ENCODE results near the gene PHF21B.

The PHF21B gene

DNA sequence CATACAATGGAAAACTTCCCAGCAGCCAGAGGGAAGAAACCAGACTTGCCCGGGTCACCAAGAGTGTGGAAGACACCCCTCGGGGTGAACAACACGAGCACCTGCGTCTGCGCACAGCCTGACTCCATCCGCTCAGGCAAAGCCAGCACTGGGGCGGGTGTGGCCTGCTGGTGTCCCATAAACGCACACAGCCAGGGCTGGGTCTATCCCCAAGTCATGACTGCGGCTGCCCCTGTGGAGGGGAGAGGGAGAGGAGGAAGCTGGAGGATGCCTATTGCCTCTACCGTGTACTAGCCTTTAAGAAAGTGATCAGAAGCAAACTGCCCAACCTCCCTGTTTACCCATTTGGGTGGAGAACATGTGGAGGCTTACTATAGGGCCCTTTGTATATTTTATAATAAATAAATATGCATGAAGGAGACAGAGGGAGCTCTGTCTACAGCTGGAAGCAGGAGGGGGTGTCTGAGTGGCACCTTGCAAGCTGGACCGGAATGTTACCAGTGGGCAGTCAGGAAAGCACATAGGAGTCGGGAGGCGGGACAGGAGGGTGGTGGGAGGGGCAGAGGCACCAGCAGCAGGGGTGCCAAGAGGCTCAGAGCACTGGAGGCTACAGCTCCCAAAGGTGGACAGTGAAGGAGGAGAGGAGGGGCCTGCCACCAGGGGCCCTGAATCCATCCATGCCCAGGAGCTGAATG is 79.6 kb downstream of the PHF21B start:
- no peak for DNase-seq (ENCODE audit: low read depth, low spot score)
- Histone ChIP-seq H3K4me1 (ENCODE audit: control insufficient read depth, insufficient read depth, low read length) (no peaks in the 10 kb centered on the region), H3K36me3 (ENCODE audit: control insufficient read depth, insufficient read depth, low read length) (peaks cover 2% of the 10 kb centered on the region; the same call in 1 of the 2 replicates), H3K27ac (ENCODE audit: low read length) (no peak overlapping the region), H3K9me3 (ENCODE audit: control insufficient read depth, insufficient read depth, low read length) (no peaks in the 10 kb centered on the region), H3K27me3 (ENCODE audit: control insufficient read depth, insufficient read depth, low read length) (no peaks in the 10 kb centered on the region), H3K4me3 (ENCODE audit: low read length) (no peak overlapping the region)
- no CpG with 5 or more reads among the region's 13 CpGs for WGBS (ENCODE audit: insufficient coverage, insufficient read length)

DNA sequence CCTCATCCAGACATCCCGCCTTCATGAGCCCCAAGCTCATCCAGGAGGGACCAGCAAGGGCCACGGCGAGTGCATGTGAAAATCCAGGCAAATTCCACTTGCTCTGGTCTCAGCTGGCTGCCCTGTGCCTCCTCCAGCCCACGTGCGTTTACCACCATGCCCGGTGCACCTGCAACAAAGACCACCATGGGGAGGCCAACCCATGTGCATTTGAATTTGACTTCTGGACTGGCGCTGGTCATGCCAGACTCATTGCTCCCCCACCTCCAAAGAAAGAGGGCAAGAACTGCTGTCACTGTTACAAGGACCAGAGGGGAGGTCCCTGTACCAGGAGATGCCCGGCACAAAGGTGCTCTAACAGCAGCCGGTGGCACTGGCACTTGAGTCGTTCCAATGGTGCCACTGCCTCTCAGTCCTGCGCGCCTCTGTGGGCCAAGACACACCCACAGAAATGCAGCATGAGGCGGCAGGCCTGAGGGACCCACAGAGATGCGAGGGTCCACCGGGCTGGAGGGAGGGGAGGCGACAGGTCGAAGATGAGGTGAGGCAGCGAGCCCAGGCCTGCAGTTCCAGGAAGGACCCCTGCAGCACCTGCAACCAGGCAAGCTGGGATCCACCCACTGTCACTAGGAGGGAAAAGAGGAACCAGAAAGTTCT is 80.3 kb downstream of the PHF21B start:
- DNase-seq (ENCODE audit: low read depth, low spot score) = no peak
- Histone ChIP-seq H3K4me3 (ENCODE audit: low read length) (no peak overlapping the region), H3K27me3 (ENCODE audit: control insufficient read depth, insufficient read depth, low read length) (no peaks in the 10 kb centered on the region), H3K9me3 (ENCODE audit: control insufficient read depth, insufficient read depth, low read length) (no peaks in the 10 kb centered on the region), H3K27ac (ENCODE audit: low read length) (no peak overlapping the region), H3K36me3 (ENCODE audit: control insufficient read depth, insufficient read depth, low read length) (peaks cover 2% of the 10 kb centered on the region; the same call in 1 of the 2 replicates), H3K4me1 (ENCODE audit: control insufficient read depth, insufficient read depth, low read length) (no peaks in the 10 kb centered on the region)
- no CpG with 5 or more reads among the region's 18 CpGs for WGBS (ENCODE audit: insufficient coverage, insufficient read length)

DNA sequence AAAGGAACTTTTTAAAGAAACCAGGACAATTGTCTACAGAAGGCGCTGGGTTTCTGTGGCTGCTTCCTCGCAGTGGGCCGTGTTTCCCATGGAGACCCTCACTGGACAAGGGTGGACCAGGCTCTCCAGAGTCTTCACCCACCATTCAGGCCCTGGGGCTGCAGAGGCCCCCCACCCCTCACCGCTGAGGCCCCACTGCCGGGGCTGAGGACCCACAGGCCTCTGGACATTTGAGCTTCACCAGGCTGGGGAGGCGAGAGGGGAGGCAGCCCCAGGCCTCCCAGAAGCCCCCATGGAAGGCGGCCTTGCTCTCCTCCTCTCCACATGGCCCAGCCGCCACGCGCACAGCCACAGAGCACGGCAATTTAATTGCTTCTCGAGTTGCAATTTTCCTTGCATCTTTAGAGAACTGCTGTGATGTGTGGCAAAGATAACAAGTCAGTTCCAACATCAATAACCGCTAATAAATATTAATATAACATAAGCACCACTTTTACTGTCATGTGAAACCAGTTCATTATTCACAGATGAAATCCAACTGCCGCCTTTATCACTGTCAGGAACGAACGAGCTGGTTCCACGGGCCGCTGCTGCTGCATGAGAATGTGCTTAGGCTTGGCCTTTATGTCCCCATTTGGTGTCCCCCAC is 81.0 kb downstream of the PHF21B start:
- H3K27me3 ChIP-seq (ENCODE audit: control insufficient read depth, insufficient read depth, low read length) = no peaks in the 10 kb centered on the region
- no peaks in the 10 kb centered on the region for H3K4me1 ChIP-seq (ENCODE audit: control insufficient read depth, insufficient read depth, low read length)
- H3K27ac ChIP-seq (ENCODE audit: low read length) = no peak overlapping the region
- DNase-seq (ENCODE audit: low read depth, low spot score) = no peak
- no peaks in the 10 kb centered on the region for H3K9me3 ChIP-seq (ENCODE audit: control insufficient read depth, insufficient read depth, low read length)
- no CpG with 5 or more reads among the region's 18 CpGs for WGBS (ENCODE audit: insufficient coverage, insufficient read length)
- peaks cover 2% of the 10 kb centered on the region; the same call in 1 of the 2 replicates for H3K36me3 ChIP-seq (ENCODE audit: control insufficient read depth, insufficient read depth, low read length)
- H3K4me3 ChIP-seq (ENCODE audit: low read length) = no peak overlapping the region

DNA sequence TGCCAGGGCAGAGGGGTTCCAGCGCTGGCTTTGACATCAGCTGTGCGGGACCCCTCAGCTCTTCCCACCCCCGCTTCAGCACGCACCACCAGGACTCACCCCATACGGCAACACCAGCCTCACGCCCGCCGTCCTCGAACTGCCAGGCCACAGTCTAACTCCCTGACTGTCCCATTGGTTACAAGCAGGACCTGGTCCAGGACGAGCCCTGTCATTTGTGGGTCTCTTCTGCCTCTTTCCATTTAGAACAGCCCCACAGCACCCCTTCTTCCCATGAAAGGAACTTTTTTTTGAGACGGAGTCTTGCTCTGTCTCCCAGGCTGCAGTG is 81.7 kb downstream of the PHF21B start:
- H3K36me3 ChIP-seq (ENCODE audit: control insufficient read depth, insufficient read depth, low read length) = peaks cover 2% of the 10 kb centered on the region; the same call in 1 of the 2 replicates
- no peak for DNase-seq (ENCODE audit: low read depth, low spot score)
- H3K4me1 ChIP-seq (ENCODE audit: control insufficient read depth, insufficient read depth, low read length) = no peaks in the 10 kb centered on the region
- H3K4me3 ChIP-seq (ENCODE audit: low read length) = no peak overlapping the region
- no CpG with 5 or more reads among the region's 11 CpGs for WGBS (ENCODE audit: insufficient coverage, insufficient read length)
- H3K27me3 ChIP-seq (ENCODE audit: control insufficient read depth, insufficient read depth, low read length) = no peaks in the 10 kb centered on the region
- H3K9me3 ChIP-seq (ENCODE audit: control insufficient read depth, insufficient read depth, low read length) = no peaks in the 10 kb centered on the region
- H3K27ac ChIP-seq (ENCODE audit: low read length) = no peak overlapping the region

DNA sequence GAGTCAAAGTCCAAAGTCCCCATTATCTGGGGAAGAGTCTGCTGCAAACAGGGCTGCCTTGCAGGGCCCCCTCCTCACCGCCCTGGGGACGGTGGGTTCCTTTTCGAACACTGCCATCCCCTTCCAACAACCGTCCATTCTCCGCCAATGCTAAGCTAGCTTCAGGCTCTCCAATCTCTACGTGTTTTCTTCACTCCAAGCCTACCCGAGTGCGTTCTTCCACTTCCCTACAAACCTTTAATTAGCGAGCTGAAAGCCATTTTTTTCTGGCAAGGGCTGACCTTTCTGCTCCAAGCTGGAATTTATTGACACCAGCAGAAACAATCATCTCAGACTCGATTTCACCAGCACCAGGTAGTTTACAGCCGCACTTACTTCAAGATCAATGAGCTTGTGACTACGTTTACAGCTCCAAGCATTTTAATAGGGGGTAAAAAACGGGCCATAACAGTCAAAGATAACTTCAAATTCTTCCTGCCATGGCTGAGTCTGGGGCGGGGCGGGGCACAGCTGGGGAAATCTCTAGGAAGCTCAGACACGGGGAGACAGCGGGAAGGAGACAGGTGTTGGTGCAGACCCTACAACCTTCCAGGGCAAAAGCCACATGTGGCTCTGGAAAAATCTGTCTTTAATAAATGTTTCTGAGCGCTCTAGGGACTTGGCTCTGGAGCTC is 82.2 kb downstream of the PHF21B start:
- DNase-seq (ENCODE audit: low read depth, low spot score) = no peak
- Histone ChIP-seq H3K4me1 (ENCODE audit: control insufficient read depth, insufficient read depth, low read length) (no peaks in the 10 kb centered on the region), H3K9me3 (ENCODE audit: control insufficient read depth, insufficient read depth, low read length) (no peaks in the 10 kb centered on the region), H3K4me3 (ENCODE audit: low read length) (no peak overlapping the region), H3K36me3 (ENCODE audit: control insufficient read depth, insufficient read depth, low read length) (peaks cover 2% of the 10 kb centered on the region; the same call in 1 of the 2 replicates), H3K27ac (ENCODE audit: low read length) (no peak overlapping the region), H3K27me3 (ENCODE audit: control insufficient read depth, insufficient read depth, low read length) (no peaks in the 10 kb centered on the region)
- WGBS (ENCODE audit: insufficient coverage, insufficient read length) = no CpG with 5 or more reads among the region's 18 CpGs

DNA sequence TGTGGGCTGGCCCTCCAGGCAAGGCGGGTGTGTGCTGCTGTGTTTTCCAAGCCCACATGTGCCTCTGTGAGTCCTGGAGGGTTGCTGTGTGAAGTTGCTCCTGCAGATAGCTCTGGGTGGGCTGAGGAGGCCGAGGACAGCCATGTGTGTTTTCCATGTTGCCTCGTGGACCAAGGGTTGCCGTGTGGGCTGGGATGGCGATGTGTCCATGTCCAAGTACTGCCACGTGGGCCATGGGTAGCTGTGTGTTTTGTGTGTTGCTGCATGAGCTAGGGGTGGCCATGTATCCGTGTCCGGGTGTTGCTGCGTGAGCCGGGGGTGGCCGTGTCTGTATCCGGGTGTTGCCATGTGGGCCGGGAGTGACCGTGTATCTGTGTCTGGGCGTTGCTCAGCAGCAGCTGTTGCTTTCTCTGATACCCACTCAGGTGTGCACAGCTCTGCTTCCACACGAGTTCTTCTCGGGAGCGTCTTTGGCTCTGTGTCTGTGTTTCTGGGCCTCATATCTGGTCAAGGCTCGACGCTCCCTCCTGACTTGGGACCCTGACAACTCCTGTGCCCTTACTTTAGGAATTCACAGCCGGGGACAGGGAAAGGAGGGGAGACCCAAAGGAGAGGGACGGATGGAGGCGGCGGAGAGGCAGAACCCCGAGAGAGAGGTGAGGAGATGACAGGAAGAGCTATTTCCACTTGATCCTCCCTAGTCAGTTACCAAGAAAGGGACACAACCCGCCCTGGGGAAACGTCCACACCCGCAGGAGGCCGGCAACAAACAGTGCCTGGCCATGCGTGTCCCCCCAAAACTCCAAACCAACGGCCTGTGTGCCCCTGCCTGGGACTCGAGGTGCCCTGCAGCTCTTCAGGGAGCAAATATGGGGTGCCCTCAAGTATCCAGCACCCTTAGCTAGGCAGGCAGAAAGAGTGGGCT is 83.1 kb downstream of the PHF21B start:
- H3K9me3 ChIP-seq (ENCODE audit: control insufficient read depth, insufficient read depth, low read length) = no peaks in the 10 kb centered on the region
- H3K27ac ChIP-seq (ENCODE audit: low read length) = no peak overlapping the region
- H3K27me3 ChIP-seq (ENCODE audit: control insufficient read depth, insufficient read depth, low read length) = no peaks in the 10 kb centered on the region
- no peak overlapping the region for H3K4me3 ChIP-seq (ENCODE audit: low read length)
- no CpG with 5 or more reads among the region's 32 CpGs for WGBS (ENCODE audit: insufficient coverage, insufficient read length)
- DNase-seq (ENCODE audit: low read depth, low spot score) = no peak
- H3K36me3 ChIP-seq (ENCODE audit: control insufficient read depth, insufficient read depth, low read length) = 0 out of 2 replicates have a peak, but pooled peaks cover 2% of the 10 kb centered on the region
- H3K4me1 ChIP-seq (ENCODE audit: control insufficient read depth, insufficient read depth, low read length) = no peaks in the 10 kb centered on the region; the same call in 1 of the 2 replicates

DNA sequence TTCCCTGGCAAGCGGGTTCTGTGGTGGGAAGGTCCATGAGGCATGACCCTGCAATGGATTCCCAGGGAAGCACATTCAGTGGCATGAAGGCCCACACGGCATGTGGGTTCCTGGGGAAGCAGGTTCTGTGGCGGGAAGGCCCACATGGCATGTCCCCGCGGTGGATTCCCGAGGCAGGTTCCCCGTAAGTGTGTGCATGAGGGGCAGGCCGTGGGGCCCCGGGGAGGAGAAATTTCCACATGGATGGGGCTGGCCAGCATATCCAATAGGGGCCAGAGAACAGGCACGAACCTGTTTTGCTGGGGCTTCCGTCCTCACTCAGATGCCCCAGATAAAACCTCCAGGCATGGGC is 83.7 kb downstream of the PHF21B start:
- DNase-seq (ENCODE audit: low read depth, low spot score) = no peak
- Histone ChIP-seq H3K27me3 (ENCODE audit: control insufficient read depth, insufficient read depth, low read length) (no peaks in the 10 kb centered on the region), H3K4me1 (ENCODE audit: control insufficient read depth, insufficient read depth, low read length) (no peaks in the 10 kb centered on the region; the same call in 1 of the 2 replicates), H3K9me3 (ENCODE audit: control insufficient read depth, insufficient read depth, low read length) (no peaks in the 10 kb centered on the region), H3K4me3 (ENCODE audit: low read length) (no peak overlapping the region), H3K36me3 (ENCODE audit: control insufficient read depth, insufficient read depth, low read length) (0 out of 2 replicates have a peak, but pooled peaks cover 2% of the 10 kb centered on the region), H3K27ac (ENCODE audit: low read length) (no peak overlapping the region)
- WGBS (ENCODE audit: insufficient coverage, insufficient read length) = no CpG with 5 or more reads among the region's 11 CpGs

DNA sequence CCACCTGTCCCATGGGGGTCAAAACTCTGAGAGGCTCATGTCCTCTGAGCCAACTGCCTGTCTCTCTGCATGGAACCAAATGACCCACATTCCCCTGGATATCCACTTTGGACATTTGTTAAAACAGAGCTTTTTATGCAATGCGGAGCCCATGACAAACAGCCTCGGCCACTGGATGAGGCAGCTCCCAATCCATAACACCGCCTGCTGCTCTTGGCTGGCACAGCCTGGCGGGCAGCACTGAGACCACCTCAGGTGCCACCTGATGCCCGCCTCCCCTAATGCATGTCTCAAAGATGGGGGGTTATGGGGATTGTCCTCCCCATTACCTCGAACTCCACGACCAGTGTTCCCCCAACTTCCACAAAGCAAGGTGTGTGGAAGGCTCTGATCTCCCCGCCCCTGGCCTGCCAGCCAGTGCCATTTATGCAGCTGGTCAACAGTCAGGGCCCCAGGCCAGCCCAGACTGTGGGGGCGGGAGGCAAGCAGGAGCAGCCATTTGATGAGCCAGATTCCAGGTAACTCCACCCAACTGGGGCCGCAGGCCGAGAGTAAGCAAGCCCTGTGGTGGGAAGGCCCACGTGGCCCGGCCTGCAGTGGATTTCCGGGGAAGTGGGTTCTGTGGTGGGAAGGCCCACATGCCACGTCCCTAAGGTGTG is 84.2 kb downstream of the PHF21B start:
- no peaks in the 10 kb centered on the region for H3K27me3 ChIP-seq (ENCODE audit: control insufficient read depth, insufficient read depth, low read length)
- WGBS (ENCODE audit: insufficient coverage, insufficient read length) = no CpG with 5 or more reads among the region's 15 CpGs

DNA sequence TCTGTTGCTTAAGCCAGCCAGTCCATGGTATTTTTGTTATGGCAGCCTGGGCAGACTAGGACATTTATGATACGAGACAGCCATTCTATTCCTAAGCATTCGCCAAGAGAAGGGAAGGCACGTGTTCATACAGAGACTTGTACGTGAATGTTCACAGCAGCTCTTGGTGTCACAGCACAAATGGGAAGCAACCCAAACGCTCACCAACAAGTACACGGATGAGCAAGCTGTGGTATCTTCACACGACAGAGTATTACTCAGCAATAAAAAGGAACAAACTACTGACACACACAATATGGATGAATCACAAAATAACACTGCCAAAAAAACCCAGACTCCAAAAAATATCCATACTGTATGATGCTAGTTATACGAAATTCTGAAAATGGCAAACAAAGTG is 85.1 kb downstream of the PHF21B start:
- Histone ChIP-seq H3K9me3 (ENCODE audit: control insufficient read depth, insufficient read depth, low read length) (no peaks in the 10 kb centered on the region), H3K4me3 (ENCODE audit: low read length) (no peak overlapping the region), H3K27ac (ENCODE audit: low read length) (no peak overlapping the region), H3K4me1 (ENCODE audit: control insufficient read depth, insufficient read depth, low read length) (no peaks in the 10 kb centered on the region; the same call in 1 of the 2 replicates), H3K36me3 (ENCODE audit: control insufficient read depth, insufficient read depth, low read length) (0 out of 2 replicates have a peak, but pooled peaks cover 2% of the 10 kb centered on the region), H3K27me3 (ENCODE audit: control insufficient read depth, insufficient read depth, low read length) (no peaks in the 10 kb centered on the region)
- no CpG with 5 or more reads among the region's 8 CpGs for WGBS (ENCODE audit: insufficient coverage, insufficient read length)
- DNase-seq (ENCODE audit: low read depth, low spot score) = no peak

More for the DNA sequence above, 84.2 kb downstream of the PHF21B start:
- Histone ChIP-seq H3K27ac (ENCODE audit: low read length) (no peak overlapping the region), H3K9me3 (ENCODE audit: control insufficient read depth, insufficient read depth, low read length) (no peaks in the 10 kb centered on the region), H3K36me3 (ENCODE audit: control insufficient read depth, insufficient read depth, low read length) (0 out of 2 replicates have a peak, but pooled peaks cover 2% of the 10 kb centered on the region), H3K4me3 (ENCODE audit: low read length) (no peak overlapping the region), H3K4me1 (ENCODE audit: control insufficient read depth, insufficient read depth, low read length) (no peaks in the 10 kb centered on the region; the same call in 1 of the 2 replicates)
- DNase-seq (ENCODE audit: low read depth, low spot score) = no peak

All from iPS DF 6.9 (cell line).